Lower leg skin (tissue), 3 donors: Measurements from ENCODE around the gene MTNR1A.

Source experiments
- POLR2A ChIP-seq, 2 donors: fragments of 450-650 bp; IDR thresholded peaks; one replicate each; pipeline ENCODE4 v1.6.1; 2016 to 2017; ENCODE audit warnings: antibody characterized with exemption in 2 of 2, mild to moderate bottlenecking in 1 of 2, moderate library complexity in 1 of 2
- TF ChIP-seq, protein P1 (sequence below), 3 donors: fragments of 450-650 bp; IDR thresholded peaks; one replicate each; pipeline ENCODE4 v1.5.1; 2016; ENCODE audit warnings: antibody characterized with exemption in 3 of 3, mild to moderate bottlenecking in 3 of 3, moderate library complexity in 2 of 3

DNA sequence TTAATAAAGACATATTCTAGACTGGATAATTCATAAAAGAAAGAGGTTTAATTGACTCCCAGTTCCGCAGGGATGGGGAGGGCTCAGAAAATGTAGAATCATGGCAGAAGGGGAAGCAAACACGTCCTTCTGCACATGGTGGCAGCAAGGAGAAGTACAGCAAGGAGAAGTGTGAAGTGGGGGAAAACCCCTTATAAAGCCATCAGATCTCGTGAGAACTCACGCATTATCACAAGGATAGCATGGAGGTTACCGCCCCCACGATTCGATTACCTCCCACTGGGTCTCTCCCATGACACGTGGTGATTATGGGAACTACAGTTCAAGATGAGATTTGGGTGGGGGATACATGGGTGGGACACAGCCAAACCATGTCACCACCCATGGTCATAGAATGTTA lies 58.3 kb downstream of the MTNR1A start:
- TF ChIP-seq, protein P1, sequence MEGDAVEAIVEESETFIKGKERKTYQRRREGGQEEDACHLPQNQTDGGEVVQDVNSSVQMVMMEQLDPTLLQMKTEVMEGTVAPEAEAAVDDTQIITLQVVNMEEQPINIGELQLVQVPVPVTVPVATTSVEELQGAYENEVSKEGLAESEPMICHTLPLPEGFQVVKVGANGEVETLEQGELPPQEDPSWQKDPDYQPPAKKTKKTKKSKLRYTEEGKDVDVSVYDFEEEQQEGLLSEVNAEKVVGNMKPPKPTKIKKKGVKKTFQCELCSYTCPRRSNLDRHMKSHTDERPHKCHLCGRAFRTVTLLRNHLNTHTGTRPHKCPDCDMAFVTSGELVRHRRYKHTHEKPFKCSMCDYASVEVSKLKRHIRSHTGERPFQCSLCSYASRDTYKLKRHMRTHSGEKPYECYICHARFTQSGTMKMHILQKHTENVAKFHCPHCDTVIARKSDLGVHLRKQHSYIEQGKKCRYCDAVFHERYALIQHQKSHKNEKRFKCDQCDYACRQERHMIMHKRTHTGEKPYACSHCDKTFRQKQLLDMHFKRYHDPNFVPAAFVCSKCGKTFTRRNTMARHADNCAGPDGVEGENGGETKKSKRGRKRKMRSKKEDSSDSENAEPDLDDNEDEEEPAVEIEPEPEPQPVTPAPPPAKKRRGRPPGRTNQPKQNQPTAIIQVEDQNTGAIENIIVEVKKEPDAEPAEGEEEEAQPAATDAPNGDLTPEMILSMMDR (IDR thresholded peaks at IDR 0.05) = no peak
- no peak for TF ChIP-seq POLR2A (IDR thresholded peaks at IDR 0.05)
